ENCODE data around the gene C6orf120. TPM values are rescaled to one million over a fixed set of nuclear protein-coding genes. Genes with fewer than 3 reads are reported as not detected.

Gene C6orf120
- total and polyA plus RNA-seq, 2 of the 13 experiments (the other 11 are each of a cell fraction or from before 2014, with no cell fraction given) = 21.7 to 29.9 TPM

GRCh38 chr6:169701311-169701953, 494 bp upstream of the C6orf120 start (continued):
- TF ChIP-seq, protein P1, sequence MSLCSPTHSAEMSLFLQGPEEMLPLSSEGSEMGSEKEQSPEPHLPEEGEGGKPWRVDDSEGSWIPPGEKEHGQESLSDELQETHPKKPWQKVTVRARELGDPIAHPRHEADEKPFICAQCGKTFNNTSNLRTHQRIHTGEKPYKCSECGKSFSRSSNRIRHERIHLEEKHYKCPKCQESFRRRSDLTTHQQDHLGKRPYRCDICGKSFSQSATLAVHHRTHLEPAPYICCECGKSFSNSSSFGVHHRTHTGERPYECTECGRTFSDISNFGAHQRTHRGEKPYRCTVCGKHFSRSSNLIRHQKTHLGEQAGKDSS (CRISPR knock-in tag; IDR thresholded peaks at IDR 0.05; ENCODE audit: borderline replicate concordance, low read depth) = no peak; the same call in 1 of the 2 replicates
- TF ChIP-seq, protein P2, sequence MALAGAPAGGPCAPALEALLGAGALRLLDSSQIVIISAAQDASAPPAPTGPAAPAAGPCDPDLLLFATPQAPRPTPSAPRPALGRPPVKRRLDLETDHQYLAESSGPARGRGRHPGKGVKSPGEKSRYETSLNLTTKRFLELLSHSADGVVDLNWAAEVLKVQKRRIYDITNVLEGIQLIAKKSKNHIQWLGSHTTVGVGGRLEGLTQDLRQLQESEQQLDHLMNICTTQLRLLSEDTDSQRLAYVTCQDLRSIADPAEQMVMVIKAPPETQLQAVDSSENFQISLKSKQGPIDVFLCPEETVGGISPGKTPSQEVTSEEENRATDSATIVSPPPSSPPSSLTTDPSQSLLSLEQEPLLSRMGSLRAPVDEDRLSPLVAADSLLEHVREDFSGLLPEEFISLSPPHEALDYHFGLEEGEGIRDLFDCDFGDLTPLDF (CRISPR knock-in tag; IDR thresholded peaks at IDR 0.05) = no peak
- TF ChIP-seq NFE2L2 (IDR thresholded peaks at IDR 0.05; ENCODE audit: low read length) (no peak), ZNF264 (CRISPR knock-in tag; IDR thresholded peaks at IDR 0.05) (no peak), ZNF772 (CRISPR knock-in tag; IDR thresholded peaks at IDR 0.05) (no peak), ZNF574 (CRISPR knock-in tag; IDR thresholded peaks at IDR 0.05) (no peak), ZNF446 (CRISPR knock-in tag; IDR thresholded peaks at IDR 0.05) (no peak), ZBTB10 (CRISPR knock-in tag; IDR thresholded peaks at IDR 0.05; ENCODE audit: borderline replicate concordance) (no peak; the same call in 1 of the 2 replicates), ZNF33A (CRISPR knock-in tag; IDR thresholded peaks at IDR 0.05; ENCODE audit: borderline replicate concordance) (peak; percentile 95), ZNF44 (CRISPR knock-in tag; IDR thresholded peaks at IDR 0.05) (peak; percentile 88; the same call in 1 of the 2 replicates), ZNF335 (CRISPR knock-in tag; IDR thresholded peaks at IDR 0.05) (no peak; the same call in 1 of the 2 replicates), ZNF639 (CRISPR knock-in tag; conservative IDR thresholded peaks at IDR 0.05) (no peak)
- TF ChIP-seq, protein P3, sequence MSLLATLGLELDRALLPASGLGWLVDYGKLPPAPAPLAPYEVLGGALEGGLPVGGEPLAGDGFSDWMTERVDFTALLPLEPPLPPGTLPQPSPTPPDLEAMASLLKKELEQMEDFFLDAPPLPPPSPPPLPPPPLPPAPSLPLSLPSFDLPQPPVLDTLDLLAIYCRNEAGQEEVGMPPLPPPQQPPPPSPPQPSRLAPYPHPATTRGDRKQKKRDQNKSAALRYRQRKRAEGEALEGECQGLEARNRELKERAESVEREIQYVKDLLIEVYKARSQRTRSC (CRISPR knock-in tag; IDR thresholded peaks at IDR 0.05; ENCODE audit: low read depth) = peak; percentile 26; the same call in 1 of the 2 replicates
- TF ChIP-seq, protein P4, sequence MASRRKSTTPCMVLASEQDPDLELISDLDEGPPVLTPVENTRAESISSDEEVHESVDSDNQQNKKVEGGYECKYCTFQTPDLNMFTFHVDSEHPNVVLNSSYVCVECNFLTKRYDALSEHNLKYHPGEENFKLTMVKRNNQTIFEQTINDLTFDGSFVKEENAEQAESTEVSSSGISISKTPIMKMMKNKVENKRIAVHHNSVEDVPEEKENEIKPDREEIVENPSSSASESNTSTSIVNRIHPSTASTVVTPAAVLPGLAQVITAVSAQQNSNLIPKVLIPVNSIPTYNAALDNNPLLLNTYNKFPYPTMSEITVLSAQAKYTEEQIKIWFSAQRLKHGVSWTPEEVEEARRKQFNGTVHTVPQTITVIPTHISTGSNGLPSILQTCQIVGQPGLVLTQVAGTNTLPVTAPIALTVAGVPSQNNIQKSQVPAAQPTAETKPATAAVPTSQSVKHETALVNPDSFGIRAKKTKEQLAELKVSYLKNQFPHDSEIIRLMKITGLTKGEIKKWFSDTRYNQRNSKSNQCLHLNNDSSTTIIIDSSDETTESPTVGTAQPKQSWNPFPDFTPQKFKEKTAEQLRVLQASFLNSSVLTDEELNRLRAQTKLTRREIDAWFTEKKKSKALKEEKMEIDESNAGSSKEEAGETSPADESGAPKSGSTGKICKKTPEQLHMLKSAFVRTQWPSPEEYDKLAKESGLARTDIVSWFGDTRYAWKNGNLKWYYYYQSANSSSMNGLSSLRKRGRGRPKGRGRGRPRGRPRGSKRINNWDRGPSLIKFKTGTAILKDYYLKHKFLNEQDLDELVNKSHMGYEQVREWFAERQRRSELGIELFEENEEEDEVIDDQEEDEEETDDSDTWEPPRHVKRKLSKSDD (CRISPR knock-in tag; IDR thresholded peaks at IDR 0.05; ENCODE audit: low read depth) = no peak
